HFFc6 (cell line): ENCODE measurements around the gene CRB2. TPM values are rescaled to one million over a fixed set of nuclear protein-coding genes. Genes with fewer than 3 reads are reported as not detected.
A peak's percentile ranks its signal among the peaks of the same experiment; 100 is the strongest.

Experiments
- DNase-seq: peaks from one replicate; pipeline ENCODE4 v3.0.0-alpha.2; 2018
- H3K27ac Mint-ChIP-seq: 2 replicates; pipeline ENCODE4 v1.8.0; 2020; ENCODE audit warnings: mild to moderate bottlenecking, mixed read lengths
- H3K27me3 Mint-ChIP-seq: 2 replicates; pipeline ENCODE4 v1.8.0; 2021; ENCODE audit warnings: mild to moderate bottlenecking, moderate library complexity, mixed read lengths; ENCODE audit not compliant: insufficient read depth
- H3K36me3 Mint-ChIP-seq: 2 replicates; pipeline ENCODE4 v1.8.0; 2021; ENCODE audit warnings: low read depth, mixed read lengths
- H3K4me1 Mint-ChIP-seq: 2 replicates; pipeline ENCODE4 v1.8.0; 2020; ENCODE audit warnings: low read depth, mixed read lengths
- H3K4me3 Mint-ChIP-seq: 2 replicates; pipeline ENCODE4 v1.8.0; 2020; ENCODE audit warnings: mild to moderate bottlenecking, moderate library complexity, mixed read lengths
- H3K9me3 Mint-ChIP-seq: 2 replicates; pipeline ENCODE4 v1.8.0; 2020; ENCODE audit warnings: mild to moderate bottlenecking, mixed read lengths
- CTCF ChIP-seq: fragments of 200-600 bp; sonication (generic); IDR thresholded peaks from 2 replicates; pipeline ENCODE4 v1.5.0; 2021; ENCODE audit warnings: antibody characterized with exemption, mild to moderate bottlenecking
- total RNA-seq, 6 experiments: library from RNA; stranded (reverse); fragmentation: NEBNext Ultra II Directional; extraction: Animal tissue kit (Norgen Biotek cat#: 25700); gene quantifications; 2 replicates in 1 of 6; 3 replicates in 5 of 6; pipeline ENCODE4 v1.2.3, GENCODE V29; 2021

Gene CRB2
- total RNA-seq, 6 experiments from 2014 or later = not detected

DNA sequence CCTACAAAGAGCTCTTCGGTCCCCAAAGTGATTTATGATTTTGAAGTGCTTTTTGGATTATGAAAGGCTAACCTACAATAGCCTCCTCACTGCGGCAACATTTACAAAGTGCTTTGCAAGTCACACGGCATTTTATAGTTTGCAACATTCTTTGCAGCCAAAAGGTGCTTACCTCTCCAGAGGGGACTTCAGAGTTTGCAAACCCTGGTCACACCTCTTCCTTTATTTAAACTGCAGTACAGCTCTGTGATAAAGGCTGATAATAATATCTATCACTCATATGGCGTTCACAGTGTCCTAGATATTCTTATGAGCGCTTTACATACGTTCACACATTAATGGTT, 20.0 kb upstream of the CRB2 start:
- Mint-ChIP-seq H3K9me3 (no peaks in the 10 kb centered on the region), H3K36me3 (no peaks in the 10 kb centered on the region), H3K4me1 (peaks cover 27% of the 10 kb centered on the region), H3K27me3 (peaks cover 12% of the 10 kb centered on the region), H3K4me3 (peak overlapping the region; percentile 43), H3K27ac (peak overlapping the region; percentile 57; the same call in 1 of the 2 replicates)
- no peak for DNase-seq
- no peak for TF ChIP-seq CTCF

DNA sequence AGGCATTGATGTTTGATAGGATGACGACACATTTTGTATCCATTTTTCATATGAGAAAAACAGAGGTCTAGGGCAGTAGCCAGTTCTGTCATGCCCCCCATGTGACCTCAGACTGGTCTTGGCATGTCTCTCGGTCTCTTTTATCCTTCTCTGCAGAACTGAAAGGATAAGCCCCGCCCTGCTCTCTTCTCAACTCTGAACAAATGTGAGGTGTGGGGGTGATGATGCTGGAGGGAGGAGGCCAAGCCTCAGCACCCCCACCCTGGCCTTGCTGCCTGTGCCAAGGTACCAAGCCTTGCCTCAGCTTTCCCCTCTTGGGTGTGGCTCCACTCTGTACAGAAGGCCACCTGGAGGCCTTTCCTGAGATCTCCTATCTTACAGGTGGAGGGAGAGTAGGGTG, 19.5 kb upstream of the CRB2 start:
- Mint-ChIP-seq H3K27ac (no peak overlapping the region), H3K9me3 (no peaks in the 10 kb centered on the region), H3K4me1 (peaks cover 27% of the 10 kb centered on the region), H3K27me3 (peaks cover 7% of the 10 kb centered on the region), H3K36me3 (no peaks in the 10 kb centered on the region), H3K4me3 (no peak overlapping the region)
- TF ChIP-seq CTCF = no peak
- no peak for DNase-seq

DNA sequence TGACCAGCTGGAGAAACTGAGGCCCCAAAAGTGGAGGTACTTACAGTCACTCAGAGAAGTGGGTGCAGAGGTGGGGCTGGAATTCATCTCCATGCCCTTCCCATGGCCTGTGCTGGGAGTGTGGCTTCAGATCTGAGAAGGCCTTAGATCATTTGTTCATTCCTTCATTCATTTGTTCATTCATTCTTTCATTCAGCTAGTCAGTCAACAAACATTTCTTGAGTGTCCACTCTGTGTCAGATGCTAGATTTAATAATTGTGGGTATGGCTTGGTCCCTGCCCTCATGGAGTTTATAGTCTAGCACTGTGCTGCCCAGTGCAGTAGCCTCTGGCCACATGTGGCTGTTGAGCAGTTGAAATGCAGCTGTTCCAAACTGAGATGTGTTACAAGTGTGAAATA, 19.0 kb upstream of the CRB2 start:
- Mint-ChIP-seq H3K9me3 (no peaks in the 10 kb centered on the region), H3K36me3 (no peaks in the 10 kb centered on the region), H3K27me3 (peaks cover 7% of the 10 kb centered on the region), H3K27ac (no peak overlapping the region), H3K4me3 (no peak overlapping the region), H3K4me1 (peaks cover 27% of the 10 kb centered on the region)
- DNase-seq = no peak
- TF ChIP-seq CTCF = no peak

DNA sequence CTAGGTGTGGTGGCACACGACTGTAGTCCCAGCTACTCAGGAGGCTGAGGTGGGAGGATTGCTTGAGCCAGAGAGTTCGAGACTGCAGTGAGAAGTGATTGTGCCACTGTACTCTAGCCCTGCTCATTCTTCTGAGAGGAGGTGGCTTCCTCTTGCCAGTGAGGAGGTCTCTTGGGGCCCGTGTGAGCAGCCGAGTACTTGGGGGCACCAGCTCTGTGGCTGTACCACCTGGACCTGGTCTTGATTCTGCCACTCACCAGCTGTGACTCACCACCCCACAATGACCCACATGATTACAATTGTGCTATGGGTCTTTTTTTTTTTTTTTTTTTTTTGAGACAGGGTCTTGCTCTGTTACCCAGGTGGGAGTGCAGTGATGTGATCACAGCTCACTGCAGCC, 18.0 kb upstream of the CRB2 start:
- H3K27me3 Mint-ChIP-seq = peaks cover 7% of the 10 kb centered on the region; the same call in 1 of the 2 replicates
- no peak overlapping the region for H3K4me3 Mint-ChIP-seq
- H3K9me3 Mint-ChIP-seq = no peaks in the 10 kb centered on the region
- no peak for DNase-seq
- H3K27ac Mint-ChIP-seq = no peak overlapping the region
- no peak for TF ChIP-seq CTCF
- peaks cover 17% of the 10 kb centered on the region for H3K4me1 Mint-ChIP-seq
- no peaks in the 10 kb centered on the region for H3K36me3 Mint-ChIP-seq

DNA sequence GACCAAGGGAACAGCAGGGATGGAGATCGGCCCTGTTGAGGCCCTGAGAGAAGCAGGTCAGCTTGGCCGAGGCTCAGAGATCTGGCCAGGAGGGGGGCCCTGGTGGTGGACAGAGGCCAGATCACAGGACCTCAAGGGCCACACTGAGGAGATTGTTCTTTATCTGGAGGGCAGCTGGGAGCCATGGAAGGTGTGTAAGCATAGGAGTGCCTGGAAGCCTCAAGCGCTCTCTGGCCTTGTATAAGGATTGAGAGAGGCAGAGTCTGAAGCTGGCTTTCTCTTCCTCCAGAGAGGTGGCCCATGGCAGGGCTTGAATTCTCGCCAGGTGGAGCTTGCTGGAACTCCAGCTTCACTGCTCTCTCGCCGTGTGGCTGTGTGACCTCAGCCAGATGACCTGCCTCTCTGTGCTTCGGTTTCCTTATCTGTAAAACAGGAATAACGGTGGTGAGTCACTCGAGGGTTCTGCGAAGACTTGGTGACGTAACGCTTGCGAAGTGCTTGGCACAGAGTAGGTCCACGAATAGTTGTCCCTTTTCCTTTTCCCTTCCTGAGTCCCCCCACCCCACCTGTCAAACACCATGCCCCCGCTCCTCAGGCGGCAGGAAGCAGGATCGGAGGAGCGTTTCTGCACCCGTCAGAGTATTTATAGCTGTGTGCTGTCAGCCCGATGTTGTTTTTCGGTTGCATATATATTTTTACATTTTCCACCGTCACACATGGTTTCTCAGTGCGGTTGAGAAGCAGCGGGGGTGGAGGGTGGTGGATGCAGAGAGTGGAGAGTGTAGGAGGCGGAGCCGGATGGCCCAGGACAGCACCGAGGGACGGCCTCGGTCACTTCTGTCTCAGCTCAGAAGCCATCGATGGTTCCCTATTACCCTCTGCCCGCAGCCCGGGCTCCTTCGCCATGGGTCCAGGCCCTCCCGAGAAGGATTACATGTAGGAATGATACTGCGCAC, 17.0 kb upstream of the CRB2 start:
- H3K27ac Mint-ChIP-seq = no peak overlapping the region
- peaks cover 7% of the 10 kb centered on the region for H3K27me3 Mint-ChIP-seq
- TF ChIP-seq CTCF = no peak
- DNase-seq = no peak
- peaks cover 14% of the 10 kb centered on the region for H3K4me1 Mint-ChIP-seq
- no peak overlapping the region for H3K4me3 Mint-ChIP-seq
- H3K36me3 Mint-ChIP-seq = no peaks in the 10 kb centered on the region
- H3K9me3 Mint-ChIP-seq = no peaks in the 10 kb centered on the region
